Keratinocyte (primary cell): Measurements from ENCODE around the gene COL6A1.

Experiments used
- EZH2 ChIP-seq: IDR thresholded peaks from one replicate; pipeline ENCODE4 v1.6.1; 2012; ENCODE audit warnings: inconsistent platforms, mild to moderate bottlenecking, low read length, moderate library complexity
- TF ChIP-seq, protein P1 (sequence below), 3 experiments: IDR thresholded peaks in 1 of 3; conservative IDR thresholded peaks in 1 of 3; optimal IDR thresholded peaks in 1 of 3; 2 replicates in 2 of 3; 3 replicates in 1 of 3; pipeline versions ENCODE3 to v1.5.1; 2011; ENCODE audit warnings: low read length in 3 of 3, mild to moderate bottlenecking in 3 of 3, moderate library complexity in 2 of 3, control low read depth in 1 of 3, inconsistent platforms in 1 of 3; ENCODE audit not compliant: insufficient read depth in 2 of 3; ENCODE audit errors: extremely low read depth in 1 of 3

DNA sequence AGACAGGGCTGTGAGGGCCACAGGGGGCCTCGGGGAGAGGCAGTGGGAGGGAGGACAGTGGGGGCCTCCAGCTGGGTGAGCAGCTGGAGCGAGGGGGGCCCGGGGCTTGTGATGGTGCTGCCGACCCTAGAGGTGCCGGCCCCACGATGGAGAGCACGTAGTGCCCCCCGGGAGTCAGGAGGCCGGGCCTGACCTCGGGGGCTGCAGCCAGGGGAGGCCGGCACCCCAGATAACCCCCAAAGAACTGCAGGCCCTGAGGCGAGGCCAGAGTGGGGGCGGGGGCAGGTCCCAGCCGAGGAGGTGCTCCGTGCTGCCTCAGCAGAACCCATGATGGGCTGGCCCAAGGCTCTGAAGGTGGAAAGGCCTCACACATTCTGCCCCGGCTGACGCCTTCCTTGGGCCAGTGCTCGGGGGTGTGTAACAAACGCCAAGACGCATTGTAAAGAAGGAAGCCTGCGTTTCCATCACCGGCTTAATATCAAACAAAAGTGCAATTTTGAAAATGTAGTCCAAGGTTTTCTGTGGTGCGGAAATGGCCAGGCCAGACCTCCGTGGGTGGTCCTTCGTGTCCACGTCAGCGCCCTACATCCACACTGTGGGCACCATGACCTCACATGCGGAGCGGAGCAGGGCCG lies 55.2 kb downstream of the COL6A1 start:
- TF ChIP-seq, protein P1, sequence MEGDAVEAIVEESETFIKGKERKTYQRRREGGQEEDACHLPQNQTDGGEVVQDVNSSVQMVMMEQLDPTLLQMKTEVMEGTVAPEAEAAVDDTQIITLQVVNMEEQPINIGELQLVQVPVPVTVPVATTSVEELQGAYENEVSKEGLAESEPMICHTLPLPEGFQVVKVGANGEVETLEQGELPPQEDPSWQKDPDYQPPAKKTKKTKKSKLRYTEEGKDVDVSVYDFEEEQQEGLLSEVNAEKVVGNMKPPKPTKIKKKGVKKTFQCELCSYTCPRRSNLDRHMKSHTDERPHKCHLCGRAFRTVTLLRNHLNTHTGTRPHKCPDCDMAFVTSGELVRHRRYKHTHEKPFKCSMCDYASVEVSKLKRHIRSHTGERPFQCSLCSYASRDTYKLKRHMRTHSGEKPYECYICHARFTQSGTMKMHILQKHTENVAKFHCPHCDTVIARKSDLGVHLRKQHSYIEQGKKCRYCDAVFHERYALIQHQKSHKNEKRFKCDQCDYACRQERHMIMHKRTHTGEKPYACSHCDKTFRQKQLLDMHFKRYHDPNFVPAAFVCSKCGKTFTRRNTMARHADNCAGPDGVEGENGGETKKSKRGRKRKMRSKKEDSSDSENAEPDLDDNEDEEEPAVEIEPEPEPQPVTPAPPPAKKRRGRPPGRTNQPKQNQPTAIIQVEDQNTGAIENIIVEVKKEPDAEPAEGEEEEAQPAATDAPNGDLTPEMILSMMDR (optimal IDR thresholded peaks at IDR 0.05 in 1 of 3, IDR thresholded peaks at IDR 0.05 in 1 of 3, conservative IDR thresholded peaks at IDR 0.05 in 1 of 3; ENCODE audit: extremely low read depth in 1 of 3, insufficient read depth in 2 of 3, low read length in 3 of 3), result no peak
- no peak for TF ChIP-seq EZH2
